Transverse colon (tissue), 4 donors: ENCODE results near the gene GNAO1. TPM values are rescaled to one million over a fixed set of nuclear protein-coding genes. Genes with fewer than 3 reads are reported as not detected.

Source experiments
- DNase-seq: peaks from one replicate; pipeline ENCODE4 v3.0.0-alpha.2; 2019
- H3K27ac ChIP-seq, 4 donors: fragments of 200-600 bp; sonication (generic); 2 replicates each; pipeline ENCODE4 v1.5.1; 2016 to 2018; ENCODE audit warnings: inconsistent platforms in 4 of 4
- H3K27me3 ChIP-seq: fragments of 200-600 bp; sonication (generic); 2 replicates; pipeline ENCODE4 v1.5.1; 2017; ENCODE audit warnings: inconsistent platforms
- H3K36me3 ChIP-seq, 4 donors: fragments of 200-600 bp; sonication (generic); 2 replicates each; pipeline ENCODE4 v1.5.1; 2017 to 2019; ENCODE audit warnings: inconsistent platforms in 4 of 4
- H3K4me1 ChIP-seq, 4 donors: fragments of 200-600 bp; sonication (generic); 2 replicates each; pipeline ENCODE4 v1.5.1; 2017 to 2020; ENCODE audit warnings: inconsistent platforms in 4 of 4
- H3K4me3 ChIP-seq, 4 donors: fragments of 200-600 bp; sonication (generic); 1 replicate in 1 of 4; 2 replicates in 3 of 4; pipeline versions ENCODE4 v1.5.1 to v1.6.1; 2017 to 2019; ENCODE audit warnings: inconsistent platforms in 4 of 4
- H3K9me3 ChIP-seq, 2 donors: fragments of 200-600 bp; sonication (generic); 2 replicates each; pipeline ENCODE4 v1.5.1; 2017 to 2019; ENCODE audit warnings: inconsistent platforms in 2 of 2
- EP300 ChIP-seq: sonication (generic); formaldehyde crosslinking; IDR thresholded peaks from one replicate; pipeline ENCODE4 v1.6.1; 2017; ENCODE audit warnings: antibody characterized with exemption, low read depth
- POLR2A ChIP-seq: fragments of 450-650 bp; IDR thresholded peaks from one replicate; pipeline ENCODE4 v1.6.1; 2016; ENCODE audit warnings: antibody characterized with exemption, mild to moderate bottlenecking, moderate library complexity
- POLR2AphosphoS5 ChIP-seq, 3 donors: sonication (generic); formaldehyde crosslinking; IDR thresholded peaks; one replicate each; pipeline ENCODE4 v1.6.1; 2016; ENCODE audit warnings: antibody characterized with exemption in 3 of 3
- WGBS, 2 donors: methylation state at CpG; one replicate each; pipeline ENCODE4 v1.1.5; 2018; ENCODE audit warnings: low coverage in 1 of 2; 5-methylcytosine and 5-hydroxymethylcytosine counted together
- in situ Hi-C, 4 donors: fragments of 200-750 bp; cut with MboI; loops; one replicate each; pipeline versions ENCODE4 v1.15.0 to v1.15.1; 2017; ENCODE audit warnings: low sequenced_read_pairs in 3 of 4, low pct_ligation_motif_present in 1 of 4, low pct_unique_long_range_greater_than_20kb in 1 of 4
- intact Hi-C: fragments of 100-400 bp; cut with DNase I; formaldehyde crosslinking; loops from one replicate; pipeline ENCODE4 v1.15.1; 2023; ENCODE audit warnings: low total_unique reads
- total RNA-seq, 4 donors: library from RNA; depleted of rRNA; stranded (reverse); fragments of >200 nt; gene quantifications; one replicate each; pipeline ENCODE4 v1.1.0, GENCODE V29; 2016
- TF ChIP-seq, protein P1 (sequence below), 5 experiments: fragments of 200-600 bp in 3 of 5; fragments of 450-650 bp in 2 of 5; sonication (generic) in 3 of 5; IDR thresholded peaks; 1 replicate in 2 of 5; 2 replicates in 3 of 5; pipeline ENCODE4 v1.5.1; 2016 to 2017; ENCODE audit warnings: antibody characterized with exemption in 5 of 5, inconsistent platforms in 3 of 5, mild to moderate bottlenecking in 2 of 5, moderate library complexity in 1 of 5

Gene GNAO1
- total RNA-seq, 4 donors from 2014 or later = 7.3 to 25.4 (median 11.3) TPM

GRCh38 chr16:56324406-56324805, 133.1 kb downstream of the GNAO1 start:
- in situ Hi-C loops = loop anchor here in 1 of 4 donors (25.0 kb wide), 1 partner anchor 287 kb away; no protein-coding TSS in a partner anchor
- TF ChIP-seq POLR2AphosphoS5 (IDR thresholded peaks at IDR 0.05) = no peak
- TF ChIP-seq EP300 = no peak
- TF ChIP-seq, protein P1, sequence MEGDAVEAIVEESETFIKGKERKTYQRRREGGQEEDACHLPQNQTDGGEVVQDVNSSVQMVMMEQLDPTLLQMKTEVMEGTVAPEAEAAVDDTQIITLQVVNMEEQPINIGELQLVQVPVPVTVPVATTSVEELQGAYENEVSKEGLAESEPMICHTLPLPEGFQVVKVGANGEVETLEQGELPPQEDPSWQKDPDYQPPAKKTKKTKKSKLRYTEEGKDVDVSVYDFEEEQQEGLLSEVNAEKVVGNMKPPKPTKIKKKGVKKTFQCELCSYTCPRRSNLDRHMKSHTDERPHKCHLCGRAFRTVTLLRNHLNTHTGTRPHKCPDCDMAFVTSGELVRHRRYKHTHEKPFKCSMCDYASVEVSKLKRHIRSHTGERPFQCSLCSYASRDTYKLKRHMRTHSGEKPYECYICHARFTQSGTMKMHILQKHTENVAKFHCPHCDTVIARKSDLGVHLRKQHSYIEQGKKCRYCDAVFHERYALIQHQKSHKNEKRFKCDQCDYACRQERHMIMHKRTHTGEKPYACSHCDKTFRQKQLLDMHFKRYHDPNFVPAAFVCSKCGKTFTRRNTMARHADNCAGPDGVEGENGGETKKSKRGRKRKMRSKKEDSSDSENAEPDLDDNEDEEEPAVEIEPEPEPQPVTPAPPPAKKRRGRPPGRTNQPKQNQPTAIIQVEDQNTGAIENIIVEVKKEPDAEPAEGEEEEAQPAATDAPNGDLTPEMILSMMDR (IDR thresholded peaks at IDR 0.05) = no peak
- no peak for TF ChIP-seq POLR2A
- Histone ChIP-seq H3K9me3 (no peaks in the 10 kb centered on the region), H3K27ac (no peak overlapping the region), H3K4me1 (no peaks in the 10 kb centered on the region), H3K4me3 (no peak overlapping the region), H3K27me3 (no peaks in the 10 kb centered on the region), H3K36me3 (no peaks in the 10 kb centered on the region)
- 67% methylated on average over 6 of the region's 9 CpGs; no CpG with 5 or more reads in 1 of the 2 donors for WGBS, 2 donors
- DNase-seq = no peak
- intact Hi-C loops = loop anchor here (10.0 kb wide), 1 partner anchor 280 kb away; no protein-coding TSS in a partner anchor

DNA sequence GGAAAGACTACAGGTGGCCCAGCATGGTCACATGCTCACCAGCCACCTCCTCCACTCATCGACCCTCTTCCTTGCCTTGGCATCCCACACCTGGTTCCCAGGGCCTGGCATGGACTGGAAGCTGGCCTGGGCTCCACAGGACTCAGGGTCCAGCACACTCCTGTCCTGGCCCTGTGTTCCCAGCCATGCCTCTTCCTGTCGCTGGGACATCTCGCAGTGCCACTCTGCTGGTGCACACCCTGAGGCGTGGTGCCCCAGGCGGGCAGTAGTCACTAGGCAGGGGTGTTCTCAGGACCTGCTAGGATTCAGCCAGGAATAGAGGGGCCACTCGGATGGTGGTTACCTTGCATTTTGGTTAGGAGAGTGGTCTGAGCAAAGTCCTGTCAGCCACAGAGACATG, 134.7 kb downstream of the GNAO1 start:
- intact Hi-C loops = loop anchor here (10.0 kb wide), 1 partner anchor 281 kb away; no protein-coding TSS in a partner anchor
- Histone ChIP-seq H3K36me3 (no peaks in the 10 kb centered on the region), H3K4me3 (no peak overlapping the region), H3K9me3 (no peaks in the 10 kb centered on the region), H3K27me3 (no peaks in the 10 kb centered on the region), H3K27ac (no peak overlapping the region), H3K4me1 (no peaks in the 10 kb centered on the region)
- 80% methylated on average over 6 of the region's 6 CpGs; no CpG with 5 or more reads in 1 of the 2 donors for WGBS, 2 donors
- DNase-seq = no peak
- TF ChIP-seq, protein P1 (IDR thresholded peaks at IDR 0.05) = no peak
- TF ChIP-seq EP300 (no peak), POLR2A (no peak), POLR2AphosphoS5 (IDR thresholded peaks at IDR 0.05) (no peak)
- in situ Hi-C loops = no loop called here

- WGBS, 2 donors = 75 to 77% methylated on average over 4 to 18 of the region's 18 CpGs
- DNase-seq = no peak
- intact Hi-C loops = loop anchor here (10.0 kb wide), 1 partner anchor 282 kb away; no protein-coding TSS in a partner anchor
- no peak overlapping the region for H3K27ac ChIP-seq
- no peaks in the 10 kb centered on the region for H3K9me3 ChIP-seq
- no peak for TF ChIP-seq POLR2AphosphoS5 (IDR thresholded peaks at IDR 0.05)
- no peak for TF ChIP-seq POLR2A
- TF ChIP-seq EP300 = no peak
- no peaks in the 10 kb centered on the region for H3K27me3 ChIP-seq
- no peaks in the 10 kb centered on the region for H3K4me1 ChIP-seq
- H3K4me3 ChIP-seq = no peak overlapping the region
- in situ Hi-C loops = no loop called here
- H3K36me3 ChIP-seq = no peaks in the 10 kb centered on the region
Observed at GRCh38 chr16:56327071-56327928, 136.0 kb downstream of the GNAO1 start.

DNA sequence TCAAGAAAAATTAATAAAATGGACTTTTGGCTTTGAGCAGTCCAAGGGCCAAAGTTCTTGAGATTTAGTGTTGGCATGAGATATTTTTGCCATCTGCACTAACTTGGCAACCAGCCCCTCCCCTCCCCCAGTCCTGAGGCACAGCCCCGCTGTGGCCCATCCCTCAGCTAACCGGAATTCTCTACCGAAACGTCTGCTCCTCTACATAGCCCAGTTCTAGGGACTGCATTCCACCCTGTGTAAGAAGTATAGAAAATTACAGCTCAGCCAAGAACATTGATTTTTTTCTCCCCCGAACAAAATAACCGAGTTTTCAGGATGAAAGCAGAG, 136.6 kb downstream of the GNAO1 start:
- intact Hi-C loops (loop anchor here (10.0 kb wide), 1 partner anchor 283 kb away; no protein-coding TSS in a partner anchor), in situ Hi-C loops (no loop called here)
- no peak for DNase-seq
- Histone ChIP-seq H3K4me1 (no peaks in the 10 kb centered on the region), H3K36me3 (no peaks in the 10 kb centered on the region), H3K27me3 (no peaks in the 10 kb centered on the region), H3K9me3 (no peaks in the 10 kb centered on the region), H3K4me3 (no peak overlapping the region), H3K27ac (no peak overlapping the region)
- WGBS, 2 donors = 78 to 84% methylated on average over 6 of the region's 6 CpGs
- no peak for TF ChIP-seq POLR2A
- no peak for TF ChIP-seq EP300

- DNase-seq = no peak
- in situ Hi-C loops (no loop called here), intact Hi-C loops (loop anchor here (10.0 kb wide), 1 partner anchor 284 kb away; no protein-coding TSS in a partner anchor)
- Histone ChIP-seq H3K4me1 (no peaks in the 10 kb centered on the region), H3K27ac (no peak overlapping the region), H3K36me3 (no peaks in the 10 kb centered on the region), H3K4me3 (no peak overlapping the region), H3K27me3 (no peaks in the 10 kb centered on the region), H3K9me3 (no peaks in the 10 kb centered on the region)
- WGBS, 2 donors = 83 to 91% methylated on average over 1 to 22 of the region's 22 CpGs
- TF ChIP-seq EP300 = no peak
- TF ChIP-seq POLR2A = no peak
- TF ChIP-seq POLR2AphosphoS5 (IDR thresholded peaks at IDR 0.05) = no peak
- TF ChIP-seq, protein P1 (IDR thresholded peaks at IDR 0.05) = no peak
Observed at GRCh38 chr16:56328276-56329022, 137.2 kb downstream of the GNAO1 start.
